Large intestine (tissue), 3 donors: ENCODE results near the gene CYREN. TPM values are rescaled to one million over a fixed set of nuclear protein-coding genes. Genes with fewer than 3 reads are reported as not detected.

Experiments used
- DNase-seq, 2 donors: peaks; one replicate each; pipeline versions ENCODE4 v3.0.0 to v3.0.0-alpha.2; 2013
- H3K27ac ChIP-seq: one replicate; pipeline ENCODE4 v1.5.1; 2013; ENCODE audit warnings: low read length
- H3K27me3 ChIP-seq: 2 replicates; pipeline ENCODE4 v1.6.1; 2013; ENCODE audit warnings: low read length; ENCODE audit not compliant: control insufficient read depth, insufficient read depth
- H3K36me3 ChIP-seq: 2 replicates; pipeline ENCODE4 v1.6.1; 2013; ENCODE audit warnings: low read length; ENCODE audit not compliant: control insufficient read depth, insufficient read depth
- H3K4me1 ChIP-seq: one replicate; pipeline ENCODE4 v1.6.1; 2013; ENCODE audit warnings: low read length; ENCODE audit not compliant: control insufficient read depth, insufficient read depth
- H3K4me3 ChIP-seq: one replicate; pipeline ENCODE4 v1.5.1; 2013; ENCODE audit warnings: low read length
- H3K9me3 ChIP-seq: one replicate; pipeline ENCODE4 v1.6.1; 2013; ENCODE audit warnings: mild to moderate bottlenecking, low read depth, low read length, moderate library complexity; ENCODE audit not compliant: control insufficient read depth
- WGBS: methylation state at CpG from one replicate; pipeline ENCODE4 v1.1.5; 2013; ENCODE audit warnings: low lambda C conversion rate; ENCODE audit not compliant: insufficient coverage; 5-methylcytosine and 5-hydroxymethylcytosine counted together
- polyA plus RNA-seq: library from polyadenylated mRNA; unstranded; fragments of 120-200 nt; gene quantifications from one replicate; pipeline ENCODE4 v1.2.1, GENCODE V29; 2013

Gene CYREN
- polyA plus RNA-seq, 1 donor, result 33.4 TPM

GRCh38 chr7:135197906-135198655 lies 27.6 kb upstream of the CYREN start:
- Histone ChIP-seq H3K9me3 (no peaks in the 10 kb centered on the region), H3K27me3 (no peaks in the 10 kb centered on the region), H3K36me3 (peaks cover 25% of the 10 kb centered on the region), H3K4me3 (no peak overlapping the region), H3K27ac (no peak overlapping the region), H3K4me1 (no peaks in the 10 kb centered on the region)
- WGBS, result no CpG with 5 or more reads among the region's 15 CpGs
- no peak for DNase-seq

GRCh38 chr7:135197343-135197742 lies 26.8 kb upstream of the CYREN start:
- Histone ChIP-seq H3K36me3 (peaks cover 29% of the 10 kb centered on the region), H3K27ac (no peak overlapping the region), H3K27me3 (no peaks in the 10 kb centered on the region), H3K4me3 (no peak overlapping the region), H3K4me1 (no peaks in the 10 kb centered on the region), H3K9me3 (no peaks in the 10 kb centered on the region)
- no CpG with 5 or more reads among the region's 2 CpGs for WGBS
- no peak for DNase-seq

- no peak overlapping the region for H3K4me3 ChIP-seq
- H3K36me3 ChIP-seq, result peaks cover 30% of the 10 kb centered on the region
- no peak overlapping the region for H3K27ac ChIP-seq
- H3K27me3 ChIP-seq, result no peaks in the 10 kb centered on the region
- no peaks in the 10 kb centered on the region for H3K4me1 ChIP-seq
- H3K9me3 ChIP-seq, result no peaks in the 10 kb centered on the region
- WGBS, result no CpG with 5 or more reads among the region's 14 CpGs
- no peak for DNase-seq
These were observed 25.6 kb upstream of the CYREN start for GRCh38 chr7:135195968-135196629.

GRCh38 chr7:135195156-135195555 lies 24.6 kb upstream of the CYREN start:
- Histone ChIP-seq H3K4me3 (no peak overlapping the region), H3K4me1 (no peaks in the 10 kb centered on the region), H3K36me3 (peaks cover 27% of the 10 kb centered on the region), H3K27ac (no peak overlapping the region), H3K27me3 (no peaks in the 10 kb centered on the region), H3K9me3 (no peaks in the 10 kb centered on the region)
- no peak for DNase-seq
- WGBS, result no CpG with 5 or more reads among the region's 4 CpGs

GRCh38 chr7:135194494-135195095 lies 24.1 kb upstream of the CYREN start:
- no CpG with 5 or more reads among the region's 12 CpGs for WGBS
- H3K4me3 ChIP-seq, result no peak overlapping the region
- DNase-seq, result no peak
- H3K4me1 ChIP-seq, result no peaks in the 10 kb centered on the region
- H3K36me3 ChIP-seq, result peaks cover 27% of the 10 kb centered on the region
- no peak overlapping the region for H3K27ac ChIP-seq
- H3K27me3 ChIP-seq, result no peaks in the 10 kb centered on the region
- no peaks in the 10 kb centered on the region for H3K9me3 ChIP-seq

GRCh38 chr7:135193615-135194081 lies 23.1 kb upstream of the CYREN start:
- Histone ChIP-seq H3K27ac (no peak overlapping the region), H3K27me3 (no peaks in the 10 kb centered on the region), H3K4me1 (no peaks in the 10 kb centered on the region), H3K36me3 (peaks cover 30% of the 10 kb centered on the region), H3K4me3 (no peak overlapping the region), H3K9me3 (no peaks in the 10 kb centered on the region)
- DNase-seq, result no peak
- WGBS, result 73% methylated on average over 3 of the region's 10 CpGs

- no peak for DNase-seq
- Histone ChIP-seq H3K36me3 (peaks cover 36% of the 10 kb centered on the region), H3K9me3 (no peaks in the 10 kb centered on the region), H3K4me1 (no peaks in the 10 kb centered on the region), H3K4me3 (no peak overlapping the region), H3K27me3 (no peaks in the 10 kb centered on the region), H3K27ac (no peak overlapping the region)
- no CpG with 5 or more reads among the region's 11 CpGs for WGBS
These were observed 22.5 kb upstream of the CYREN start for GRCh38 chr7:135192914-135193536.

GRCh38 chr7:135190703-135191102 lies 20.2 kb upstream of the CYREN start:
- no peak for DNase-seq
- Histone ChIP-seq H3K27ac (no peak overlapping the region), H3K27me3 (no peaks in the 10 kb centered on the region), H3K36me3 (peaks cover 39% of the 10 kb centered on the region), H3K9me3 (no peaks in the 10 kb centered on the region), H3K4me1 (no peaks in the 10 kb centered on the region), H3K4me3 (no peak overlapping the region)

GRCh38 chr7:135189961-135190360 lies 19.5 kb upstream of the CYREN start:
- Histone ChIP-seq H3K27me3 (no peaks in the 10 kb centered on the region), H3K4me1 (no peaks in the 10 kb centered on the region), H3K36me3 (peaks cover 42% of the 10 kb centered on the region), H3K9me3 (no peaks in the 10 kb centered on the region), H3K27ac (no peak overlapping the region), H3K4me3 (no peak overlapping the region)
- no CpG with 5 or more reads among the region's 4 CpGs for WGBS
- no peak for DNase-seq

GRCh38 chr7:135189221-135189662 lies 18.7 kb upstream of the CYREN start:
- no peak overlapping the region for H3K4me3 ChIP-seq
- H3K27me3 ChIP-seq, result no peaks in the 10 kb centered on the region
- DNase-seq, result no peak
- no peaks in the 10 kb centered on the region for H3K9me3 ChIP-seq
- WGBS, result no CpG with 5 or more reads among the region's 6 CpGs
- no peaks in the 10 kb centered on the region for H3K4me1 ChIP-seq
- H3K27ac ChIP-seq, result no peak overlapping the region
- peaks cover 38% of the 10 kb centered on the region for H3K36me3 ChIP-seq
